COR-L47 (cell line): ENCODE results near the gene NAGLU.
"Not testable (repeated sequence)": the region's sequence is repeated elsewhere in the genome, so short reads cannot be mapped to it uniquely, and the experiment has no call there.

Experiments used
- DNase-seq: peaks from one replicate; lab custom pipeline; 2025; lab: John Stamatoyannopoulos, UW

The NAGLU gene

GRCh38 chr17:42521036-42521435, 15.0 kb upstream of the NAGLU start:
- DNase-seq, result no peak

GRCh38 chr17:42521666-42522262, 14.3 kb upstream of the NAGLU start:
- DNase-seq, result no peak

GRCh38 chr17:42522263-42522790, 13.7 kb upstream of the NAGLU start:
- no peak for DNase-seq

- DNase-seq, result no peak
These were observed 13.2 kb upstream of the NAGLU start for GRCh38 chr17:42522798-42523278.

GRCh38 chr17:42525221-42525620, 10.8 kb upstream of the NAGLU start:
- DNase-seq, result no peak

- no peak for DNase-seq
These were observed 10.0 kb upstream of the NAGLU start for GRCh38 chr17:42526031-42526444.

GRCh38 chr17:42527932-42528331, 8.1 kb upstream of the NAGLU start:
- no peak for DNase-seq

- DNase-seq, result no peak
These were observed 7.0 kb upstream of the NAGLU start for GRCh38 chr17:42529061-42529460.

GRCh38 chr17:42530952-42531454, 5.0 kb upstream of the NAGLU start:
- no peak for DNase-seq

- peak; percentile 23 for DNase-seq
These were observed 4.3 kb upstream of the NAGLU start for GRCh38 chr17:42531455-42532354.

- no peak for DNase-seq
These were observed 640 bp upstream of the NAGLU start for GRCh38 chr17:42535155-42536047.

GRCh38 chr17:42536372-42537155, 523 bp downstream of the NAGLU start:
- DNase-seq, result peak; percentile 90

GRCh38 chr17:42537156-42537805, 1.2 kb downstream of the NAGLU start:
- no peak for DNase-seq

- no peak for DNase-seq
These were observed 1.9 kb downstream of the NAGLU start for GRCh38 chr17:42537826-42538451.

GRCh38 chr17:42538482-42538881, 2.4 kb downstream of the NAGLU start:
- DNase-seq, result no peak

GRCh38 chr17:42540558-42540957, 4.5 kb downstream of the NAGLU start:
- DNase-seq, result not testable (repeated sequence)

- no peak for DNase-seq
These were observed 5.2 kb downstream of the NAGLU start for GRCh38 chr17:42541041-42541833.

GRCh38 chr17:42543190-42544079, 7.4 kb downstream of the NAGLU start:
- no peak for DNase-seq
